Activated naive CD4-positive, alpha-beta T cell treated with anti-CD3 and anti-CD28 coated beads, Interleukin-2, amount 10 ng/mL, durations not matched to agents 7 days and 5 days (primary cell): Measurements from ENCODE around the gene NFIB.

Experiments
- CTCF ChIA-PET: fragments of 350-600 bp; sonication (Branson Sonifier 250); formaldehyde crosslinking; loops from one replicate; lab custom pipeline; 2021; ENCODE audit warnings: antibody characterized with exemption; lab: Charles Lee
- DNase-seq: peaks from one replicate; pipeline ENCODE4 v3.0.0-alpha.2; 2020
- H3K27ac Mint-ChIP-seq: one replicate; pipeline ENCODE4 v1.8.0; 2021; ENCODE audit warnings: mild to moderate bottlenecking, moderate library complexity, mixed read lengths
- H3K27me3 Mint-ChIP-seq: one replicate; pipeline ENCODE4 v1.8.0; 2021; ENCODE audit warnings: mild to moderate bottlenecking, mixed read lengths
- H3K36me3 Mint-ChIP-seq: one replicate; pipeline ENCODE4 v1.8.0; 2021; ENCODE audit warnings: mixed read lengths
- H3K4me1 Mint-ChIP-seq: one replicate; pipeline ENCODE4 v1.8.0; 2021; ENCODE audit warnings: mixed read lengths
- H3K4me3 Mint-ChIP-seq: one replicate; pipeline ENCODE4 v1.8.0; 2021; ENCODE audit warnings: mild to moderate bottlenecking, moderate library complexity, mixed read lengths
- H3K9me3 Mint-ChIP-seq: one replicate; pipeline ENCODE4 v1.8.0; 2021; ENCODE audit warnings: mixed read lengths

NFIB gene

DNA sequence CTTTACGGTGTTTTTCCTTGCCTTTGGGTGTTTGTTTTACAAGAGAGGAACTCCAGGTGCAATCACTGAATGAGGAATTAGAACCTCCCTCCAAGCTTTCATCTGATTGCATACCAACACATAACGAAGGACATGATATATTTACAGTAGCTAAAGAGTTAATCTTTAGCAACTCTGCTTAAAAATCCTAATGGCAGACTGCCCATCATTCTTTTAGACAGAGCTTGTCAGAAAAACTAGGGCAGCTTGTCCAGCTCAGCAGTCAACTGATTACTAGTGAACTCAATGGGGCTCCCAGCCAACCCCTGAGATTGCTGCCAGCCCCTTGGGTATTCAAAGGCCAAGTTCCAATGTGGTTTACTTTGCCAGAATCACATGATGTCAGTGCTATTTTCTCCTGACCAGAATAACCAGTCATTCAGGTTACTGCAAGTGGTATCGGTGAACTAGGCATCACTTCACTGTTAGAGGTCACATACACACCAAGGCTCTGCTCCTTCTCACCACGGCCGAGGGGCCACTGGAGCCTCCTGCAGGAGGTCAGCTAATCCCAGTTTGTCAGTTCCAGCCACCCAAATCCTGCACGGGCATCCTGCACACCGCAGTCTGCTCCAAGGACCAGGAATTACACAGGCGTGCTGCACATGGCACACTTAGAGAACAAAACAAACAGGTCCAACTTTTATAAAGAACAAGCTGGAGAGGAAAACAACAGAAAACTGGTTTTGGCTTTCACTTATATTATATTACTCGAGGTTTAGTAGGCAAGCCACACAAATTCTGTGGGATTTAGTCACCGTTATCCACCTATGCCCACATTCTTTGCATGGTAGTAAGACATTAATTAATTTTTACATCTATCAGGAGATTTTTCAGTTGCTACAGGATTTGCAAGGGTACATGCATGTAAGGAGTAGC lies 62.5 kb downstream of the NFIB start:
- CTCF ChIA-PET = no interaction called here
- Mint-ChIP-seq H3K36me3 (no peaks in the 10 kb centered on the region), H3K27me3 (no peaks in the 10 kb centered on the region), H3K4me3 (no peak overlapping the region), H3K9me3 (no peaks in the 10 kb centered on the region), H3K4me1 (no peaks in the 10 kb centered on the region), H3K27ac (no peak overlapping the region)
- DNase-seq = no peak

DNA sequence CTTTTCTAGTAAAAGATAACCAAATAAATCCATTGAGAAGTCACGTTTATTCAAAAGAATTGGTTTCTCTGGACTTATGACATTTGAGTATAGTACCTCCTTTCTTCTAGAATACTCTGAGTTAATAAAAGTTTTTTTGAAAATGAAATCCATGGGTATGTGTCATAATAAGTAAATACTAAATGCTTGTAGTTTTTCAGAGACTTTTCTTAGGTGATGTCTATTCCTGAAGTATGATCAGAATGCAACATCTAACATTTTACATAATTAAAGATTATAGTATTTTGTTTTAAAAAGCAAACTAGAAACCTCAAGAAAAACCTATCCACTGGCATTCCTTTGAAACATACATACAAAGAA lies 63.2 kb downstream of the NFIB start:
- H3K4me1 Mint-ChIP-seq = no peaks in the 10 kb centered on the region
- H3K36me3 Mint-ChIP-seq = no peaks in the 10 kb centered on the region
- DNase-seq = no peak
- H3K9me3 Mint-ChIP-seq = no peaks in the 10 kb centered on the region
- no peaks in the 10 kb centered on the region for H3K27me3 Mint-ChIP-seq
- CTCF ChIA-PET = no interaction called here
- no peak overlapping the region for H3K4me3 Mint-ChIP-seq
- H3K27ac Mint-ChIP-seq = no peak overlapping the region

DNA sequence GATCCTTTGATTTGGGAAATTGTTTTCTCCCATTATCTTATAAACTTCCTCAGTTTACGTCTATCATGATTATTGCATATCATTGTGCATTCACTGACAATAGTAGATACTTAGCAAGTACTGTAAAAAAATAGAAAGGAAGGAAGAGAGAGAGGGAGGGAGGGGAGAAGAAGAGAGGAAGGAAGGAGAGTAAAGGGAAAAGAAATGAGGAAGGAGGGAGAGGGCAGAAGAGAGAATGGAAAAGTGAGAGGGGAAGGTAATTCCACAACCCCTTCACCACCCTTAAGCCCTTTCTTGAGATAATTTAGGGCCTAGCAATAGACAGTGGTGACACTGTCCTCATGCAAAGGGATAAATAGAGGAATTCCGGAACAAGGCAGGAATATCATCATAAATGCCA lies 64.4 kb downstream of the NFIB start:
- no peak overlapping the region for H3K27ac Mint-ChIP-seq
- no peaks in the 10 kb centered on the region for H3K9me3 Mint-ChIP-seq
- no peak overlapping the region for H3K4me3 Mint-ChIP-seq
- CTCF ChIA-PET = no interaction called here
- H3K36me3 Mint-ChIP-seq = no peaks in the 10 kb centered on the region
- no peaks in the 10 kb centered on the region for H3K4me1 Mint-ChIP-seq
- no peak for DNase-seq
- no peaks in the 10 kb centered on the region for H3K27me3 Mint-ChIP-seq

DNA sequence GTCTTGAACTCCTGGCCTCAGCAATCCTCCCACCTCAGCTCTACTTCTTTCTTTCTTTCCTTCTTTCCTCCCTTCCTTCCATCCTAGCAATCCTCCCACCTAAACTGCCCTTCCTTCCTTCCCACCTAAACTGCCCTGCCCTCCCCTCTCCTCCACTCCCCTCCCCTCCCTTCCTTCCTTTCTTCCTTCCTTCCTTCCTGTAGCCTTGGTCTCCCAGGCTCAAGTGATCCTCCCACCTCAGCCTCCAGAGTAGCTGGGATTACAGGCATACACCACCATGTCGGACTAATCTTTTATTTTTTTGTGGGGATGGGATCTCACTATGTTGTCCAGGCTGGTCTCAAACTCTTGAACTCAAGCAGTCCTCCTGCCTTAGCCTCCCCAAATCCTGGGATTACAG lies 65.8 kb downstream of the NFIB start:
- H3K27ac Mint-ChIP-seq = no peak overlapping the region
- no peaks in the 10 kb centered on the region for H3K9me3 Mint-ChIP-seq
- H3K36me3 Mint-ChIP-seq = no peaks in the 10 kb centered on the region
- H3K27me3 Mint-ChIP-seq = no peaks in the 10 kb centered on the region
- H3K4me1 Mint-ChIP-seq = no peaks in the 10 kb centered on the region
- CTCF ChIA-PET = no interaction called here
- DNase-seq = no peak
- no peak overlapping the region for H3K4me3 Mint-ChIP-seq

DNA sequence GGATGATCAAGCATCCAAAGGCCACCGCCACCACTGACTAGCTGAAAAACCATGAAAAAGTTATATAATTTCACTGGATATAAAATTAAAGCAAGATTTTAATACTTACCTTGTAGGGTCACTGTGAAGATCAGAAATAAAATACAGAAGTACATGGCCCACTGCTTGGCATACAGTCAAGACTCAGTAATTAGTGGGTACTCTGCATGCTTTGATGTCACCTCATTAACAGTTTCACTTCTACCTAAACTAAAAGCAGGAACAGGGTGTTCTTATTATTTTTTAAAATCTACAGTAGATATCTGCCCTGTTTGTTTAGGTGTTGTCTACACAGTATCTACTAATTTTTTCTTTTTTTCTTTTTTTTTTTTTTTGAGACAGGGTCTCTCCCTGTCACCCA lies 66.4 kb downstream of the NFIB start:
- Mint-ChIP-seq H3K4me1 (no peaks in the 10 kb centered on the region), H3K9me3 (no peaks in the 10 kb centered on the region), H3K27me3 (no peaks in the 10 kb centered on the region), H3K27ac (no peak overlapping the region), H3K4me3 (no peak overlapping the region), H3K36me3 (no peaks in the 10 kb centered on the region)
- CTCF ChIA-PET = no interaction called here
- no peak for DNase-seq

DNA sequence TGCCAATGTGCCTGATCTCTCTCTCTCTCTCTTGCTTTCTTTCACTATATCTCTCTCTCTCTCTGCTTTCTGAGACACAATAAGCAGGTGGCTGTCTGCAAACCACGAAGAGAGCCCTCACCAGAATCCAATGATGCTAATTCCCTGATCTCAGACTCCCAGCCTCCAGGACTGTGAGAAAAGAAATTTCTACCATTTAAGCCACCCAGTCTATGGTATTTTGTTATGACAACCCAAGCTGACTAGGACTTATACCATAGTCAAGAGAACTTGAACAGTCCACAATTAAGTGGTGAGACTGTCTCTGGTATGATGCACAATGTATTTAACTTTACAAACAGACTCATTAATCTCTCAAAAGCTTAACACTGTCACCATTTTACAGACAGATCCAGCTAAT lies 67.0 kb downstream of the NFIB start:
- CTCF ChIA-PET = no interaction called here
- H3K27ac Mint-ChIP-seq = no peak overlapping the region
- no peak for DNase-seq
- no peaks in the 10 kb centered on the region for H3K9me3 Mint-ChIP-seq
- no peak overlapping the region for H3K4me3 Mint-ChIP-seq
- no peaks in the 10 kb centered on the region for H3K4me1 Mint-ChIP-seq
- no peaks in the 10 kb centered on the region for H3K36me3 Mint-ChIP-seq
- H3K27me3 Mint-ChIP-seq = no peaks in the 10 kb centered on the region

DNA sequence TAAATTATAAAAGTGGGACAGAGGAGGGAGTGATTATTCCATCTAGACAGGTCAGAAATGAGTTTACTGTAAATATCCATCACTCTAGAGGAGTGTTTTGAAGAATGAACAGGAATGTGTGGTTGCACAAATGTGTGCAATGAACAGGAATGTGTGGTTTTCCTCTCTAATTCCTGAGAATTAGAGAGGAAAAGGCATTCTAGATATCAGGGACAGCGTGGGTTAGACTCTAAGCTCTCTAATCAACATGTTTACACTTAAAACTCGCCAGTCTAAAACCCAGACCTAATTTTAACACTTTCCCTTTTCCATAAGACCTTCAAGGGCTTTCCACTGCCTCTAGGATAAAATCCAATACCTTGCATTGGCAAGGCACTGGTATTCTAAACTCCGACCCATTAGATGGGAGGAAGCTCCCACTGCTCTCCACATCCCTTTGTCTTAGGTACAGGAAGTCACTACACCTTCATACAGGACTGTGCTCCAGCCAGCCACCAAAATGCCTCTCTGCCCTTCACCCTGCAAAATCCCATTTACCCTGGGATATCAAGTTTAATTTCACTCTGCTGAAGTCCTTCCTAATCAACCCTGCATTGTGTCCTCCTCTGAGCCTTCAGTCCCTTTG lies 67.9 kb downstream of the NFIB start:
- Mint-ChIP-seq H3K27me3 (no peaks in the 10 kb centered on the region), H3K36me3 (no peaks in the 10 kb centered on the region), H3K4me3 (no peak overlapping the region), H3K27ac (no peak overlapping the region), H3K9me3 (no peaks in the 10 kb centered on the region), H3K4me1 (no peaks in the 10 kb centered on the region)
- CTCF ChIA-PET = no interaction called here
- DNase-seq = no peak

DNA sequence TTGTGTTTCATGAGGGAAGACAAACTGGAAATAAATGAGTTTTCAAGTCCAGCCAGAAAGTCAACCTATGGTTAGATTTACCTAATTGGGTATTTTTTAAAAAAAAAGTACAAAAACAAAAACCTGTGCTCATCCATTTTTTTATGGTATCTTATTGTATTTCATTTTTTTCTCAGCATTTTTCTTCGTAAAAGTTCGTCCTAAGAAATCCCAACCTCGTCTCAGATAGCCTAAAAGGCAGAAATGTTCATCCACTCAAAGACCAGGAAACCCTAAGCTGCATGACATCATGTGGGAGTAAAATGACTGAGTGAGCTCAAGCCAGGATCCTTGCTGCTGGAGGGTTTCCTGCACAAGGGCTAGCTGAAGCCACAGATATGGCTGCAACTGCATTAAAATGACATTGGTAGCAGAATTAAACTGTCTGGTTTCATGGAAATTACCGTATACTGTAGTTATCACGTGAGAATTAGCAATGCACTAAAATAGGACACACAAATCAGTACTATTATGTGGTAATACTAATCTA lies 70.4 kb downstream of the NFIB start:
- no peak for DNase-seq
- Mint-ChIP-seq H3K36me3 (no peaks in the 10 kb centered on the region), H3K9me3 (no peaks in the 10 kb centered on the region), H3K4me1 (no peaks in the 10 kb centered on the region), H3K27ac (no peak overlapping the region), H3K4me3 (no peak overlapping the region), H3K27me3 (no peaks in the 10 kb centered on the region)
- CTCF ChIA-PET = no interaction called here

DNA sequence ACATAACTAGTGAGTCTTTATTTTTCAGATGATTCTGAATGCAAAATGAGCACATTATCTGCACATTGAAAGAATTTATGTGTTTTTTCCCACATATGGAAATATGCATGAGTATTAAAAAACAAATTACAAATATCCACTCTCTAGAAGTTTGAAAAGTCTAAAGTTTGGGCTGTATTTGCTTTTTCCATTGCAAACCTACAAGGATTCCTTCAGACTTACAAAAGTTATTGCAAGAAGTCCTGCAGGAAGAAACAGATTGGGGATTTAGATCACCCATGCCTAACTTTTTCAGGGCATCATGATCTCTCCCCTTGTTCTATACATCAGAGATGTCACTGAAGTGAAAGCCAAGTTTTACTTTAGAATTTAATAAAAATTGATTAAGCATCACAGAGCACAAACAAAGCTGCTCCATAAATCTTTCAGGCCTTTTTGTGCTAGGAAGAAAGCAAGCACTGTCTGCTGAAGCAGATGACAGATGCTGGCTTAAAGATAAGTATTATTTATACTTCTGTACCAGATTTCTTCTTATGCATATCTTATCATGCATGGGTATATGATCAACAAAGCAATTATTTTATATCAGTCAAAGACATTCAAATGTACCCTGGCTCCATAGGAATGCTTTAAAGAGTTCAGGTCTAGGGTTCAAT lies 71.7 kb downstream of the NFIB start:
- H3K9me3 Mint-ChIP-seq = no peaks in the 10 kb centered on the region

DNA sequence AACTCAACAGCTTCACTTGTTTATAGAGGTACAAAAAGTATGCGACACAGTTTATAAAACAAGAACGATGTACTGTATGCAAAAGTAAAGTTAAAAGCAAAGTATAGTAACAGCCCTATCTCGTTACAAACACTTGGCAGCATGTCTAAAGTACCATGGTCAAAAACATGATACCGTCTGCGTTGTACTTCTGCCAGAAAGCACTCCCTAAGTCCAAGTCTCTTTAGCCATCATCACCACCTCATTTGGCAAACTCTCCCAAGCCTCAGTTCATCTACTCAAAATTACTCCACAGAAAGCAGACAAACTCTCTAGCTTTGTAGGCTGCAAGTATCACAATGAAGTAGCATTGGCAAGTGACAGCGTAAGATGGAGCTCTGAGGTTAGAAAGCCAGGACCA lies 73.4 kb downstream of the NFIB start:
- DNase-seq = no peak
- no peak overlapping the region for H3K4me3 Mint-ChIP-seq
- H3K27me3 Mint-ChIP-seq = no peaks in the 10 kb centered on the region
- no peak overlapping the region for H3K27ac Mint-ChIP-seq
- CTCF ChIA-PET = no interaction called here
- no peaks in the 10 kb centered on the region for H3K9me3 Mint-ChIP-seq
- no peaks in the 10 kb centered on the region for H3K36me3 Mint-ChIP-seq
- H3K4me1 Mint-ChIP-seq = no peaks in the 10 kb centered on the region

More for the DNA sequence above, 71.7 kb downstream of the NFIB start:
- Mint-ChIP-seq H3K4me3 (no peak overlapping the region), H3K27ac (no peak overlapping the region), H3K27me3 (no peaks in the 10 kb centered on the region), H3K36me3 (no peaks in the 10 kb centered on the region), H3K4me1 (no peaks in the 10 kb centered on the region)
- no peak for DNase-seq
- CTCF ChIA-PET = no interaction called here

DNA sequence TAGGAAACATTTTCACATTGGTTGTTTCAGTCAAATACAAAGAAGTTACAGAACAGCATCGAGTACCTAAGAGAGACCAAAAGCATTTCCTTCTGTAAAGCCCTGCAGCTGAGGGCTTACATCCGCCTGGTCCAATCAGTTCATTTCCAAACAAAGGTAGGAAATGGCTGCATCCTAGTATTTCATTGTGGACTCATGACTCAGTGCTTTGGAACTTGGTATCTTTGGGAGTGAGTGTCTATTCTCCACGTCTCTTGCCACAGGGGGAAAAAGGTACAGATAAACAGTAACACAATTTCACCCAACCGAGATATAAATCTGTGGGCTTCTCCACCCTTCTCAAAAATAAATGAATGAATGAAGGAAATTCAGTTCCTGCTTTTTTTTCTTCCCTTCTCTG lies 75.4 kb downstream of the NFIB start:
- Mint-ChIP-seq H3K4me3 (no peak overlapping the region), H3K9me3 (no peaks in the 10 kb centered on the region), H3K36me3 (no peaks in the 10 kb centered on the region), H3K27ac (no peak overlapping the region), H3K4me1 (no peaks in the 10 kb centered on the region), H3K27me3 (no peaks in the 10 kb centered on the region)
- DNase-seq = no peak
- CTCF ChIA-PET = no interaction called here

DNA sequence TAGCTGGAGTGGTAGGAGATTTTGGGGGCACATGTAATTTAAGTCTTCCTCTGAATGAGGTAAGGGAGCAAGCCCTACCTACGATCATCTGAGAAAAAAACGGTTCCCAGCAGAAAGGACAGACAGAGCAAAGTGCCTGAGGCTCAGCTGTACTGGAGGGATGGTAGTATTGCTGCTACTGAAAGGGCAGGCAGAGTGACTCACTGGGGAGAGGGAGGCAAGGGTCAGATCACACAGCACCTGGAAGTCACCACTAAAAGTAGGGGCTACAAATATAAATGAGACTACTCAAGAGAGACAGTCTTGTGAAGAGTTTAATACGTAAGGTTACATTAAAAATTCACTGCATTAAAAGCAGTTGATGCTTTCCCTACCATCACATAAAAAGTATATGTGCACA lies 75.9 kb downstream of the NFIB start:
- CTCF ChIA-PET = no interaction called here
- no peaks in the 10 kb centered on the region for H3K9me3 Mint-ChIP-seq
- no peak overlapping the region for H3K27ac Mint-ChIP-seq

DNA sequence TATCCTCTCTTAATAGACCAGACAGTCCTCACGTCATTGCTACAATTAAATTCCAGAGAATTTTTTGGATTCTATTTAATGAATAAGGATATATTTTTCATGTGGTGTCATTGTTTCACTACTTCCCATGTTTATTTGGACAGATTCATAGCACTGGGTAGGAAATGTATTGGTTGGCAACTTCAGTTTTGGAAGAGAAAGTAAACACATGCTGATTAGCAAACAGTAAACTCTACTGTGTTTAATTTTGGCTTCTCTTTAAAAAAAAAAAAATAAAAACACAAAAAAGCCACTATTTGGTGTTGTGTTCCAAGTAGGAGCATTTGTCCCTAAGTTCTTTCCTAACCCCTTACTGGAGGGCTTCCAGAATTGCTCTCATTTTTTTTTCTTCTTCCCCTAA lies 77.3 kb downstream of the NFIB start:
- no peak for DNase-seq
- no peaks in the 10 kb centered on the region for H3K4me1 Mint-ChIP-seq
- no peaks in the 10 kb centered on the region for H3K9me3 Mint-ChIP-seq
- H3K27ac Mint-ChIP-seq = no peak overlapping the region
- H3K4me3 Mint-ChIP-seq = no peak overlapping the region
- CTCF ChIA-PET = no interaction called here
- H3K36me3 Mint-ChIP-seq = no peaks in the 10 kb centered on the region
- no peaks in the 10 kb centered on the region for H3K27me3 Mint-ChIP-seq

More for the DNA sequence above, 75.9 kb downstream of the NFIB start:
- no peaks in the 10 kb centered on the region for H3K27me3 Mint-ChIP-seq
- DNase-seq = no peak
- no peaks in the 10 kb centered on the region for H3K36me3 Mint-ChIP-seq
- no peak overlapping the region for H3K4me3 Mint-ChIP-seq
- no peaks in the 10 kb centered on the region for H3K4me1 Mint-ChIP-seq

DNA sequence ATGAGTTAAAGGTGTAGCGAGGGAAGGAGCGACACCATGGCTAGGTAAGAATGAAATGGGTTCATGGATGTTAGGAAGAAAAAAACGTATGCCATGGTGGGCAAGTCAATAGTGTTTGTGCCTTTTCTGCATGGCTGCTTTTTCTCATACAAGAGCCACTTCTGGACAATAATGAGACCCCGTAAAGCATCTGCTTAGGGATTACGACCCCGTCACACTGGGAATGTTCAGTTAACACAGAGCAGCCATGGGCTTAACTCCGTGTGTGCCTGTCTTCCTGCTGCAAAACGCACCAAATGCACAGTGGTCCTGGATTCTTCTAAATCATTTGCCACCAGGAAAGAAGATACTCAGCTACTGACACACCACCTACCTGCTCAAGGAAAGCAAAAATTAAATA lies 81.8 kb downstream of the NFIB start:
- H3K27me3 Mint-ChIP-seq = no peaks in the 10 kb centered on the region
- no peak for DNase-seq
- no peaks in the 10 kb centered on the region for H3K36me3 Mint-ChIP-seq
- CTCF ChIA-PET = no interaction called here
- no peaks in the 10 kb centered on the region for H3K4me1 Mint-ChIP-seq
- no peaks in the 10 kb centered on the region for H3K9me3 Mint-ChIP-seq
- H3K4me3 Mint-ChIP-seq = no peak overlapping the region
- H3K27ac Mint-ChIP-seq = no peak overlapping the region
